ENCODE data around the gene ZFPL1. TPM values are rescaled to one million over a fixed set of nuclear protein-coding genes. Genes with fewer than 3 reads are reported as not detected.
"Not testable (repeated sequence)": the region's sequence is repeated elsewhere in the genome, so short reads cannot be mapped to it uniquely, and the experiment has no call there.

Gene ZFPL1
- total and polyA plus RNA-seq, 4 donors, result 34.5 to 45.8 (median 35.2) TPM

- TF ChIP-seq CTCF (IDR thresholded peaks at IDR 0.05; ENCODE audit: control extremely low read depth, extremely low read depth), result no peak
- peaks cover 13 to 32% (median 20%) of the 10 kb centered on the region in 4 donors for H3K36me3 ChIP-seq (ENCODE audit: control insufficient read depth in 4 of 4, insufficient read depth in 4 of 4, low read length in 4 of 4)
- H3K4me1 ChIP-seq (ENCODE audit: control insufficient read depth in 5 of 5, insufficient read depth in 5 of 5, low read length in 5 of 5), result peaks cover 7 to 41% (median 11%) of the 10 kb centered on the region in 5 donors
- peak overlapping the region; percentile 85 to 94 for H3K27ac ChIP-seq (ENCODE audit: low read depth in 1 of 2, low read length in 1 of 2)
- WGBS, 2 donors, result 21 to 26% methylated on average over 62 to 68 of the region's 68 CpGs
- peaks cover 0 to 3% (median 0%) of the 10 kb centered on the region in 3 donors for H3K27me3 ChIP-seq (ENCODE audit: control insufficient read depth in 3 of 3, insufficient read depth in 3 of 3, low read length in 2 of 3)
- H3K9ac ChIP-seq (ENCODE audit: insufficient read depth in 1 of 2, low read length in 2 of 2), result peak overlapping the region in 1 of 2 donors; percentile 5
- H3K4me3 ChIP-seq, result peak overlapping the region; percentile 72
- peak; percentile 5 for ATAC-seq (ENCODE audit: insufficient read depth, low FRiP score)
- H3K9me3 ChIP-seq (ENCODE audit: control insufficient read depth in 4 of 4, insufficient read depth in 3 of 4, low read length in 3 of 4), result no peaks in the 10 kb centered on the region
- DNase-seq, result no peak
Measured at GRCh38 chr11:65116370-65117205, 32.6 kb downstream of the ZFPL1 start.

GRCh38 chr11:65117206-65118096 is 33.4 kb downstream of the ZFPL1 start, which contains the start of gene ZNHIT2:
TSS of gene ZNHIT2 (minus strand) at chr11:65117701. CDS start at chr11:65117653, 48 bp downstream.
- peaks cover 13 to 32% (median 20%) of the 10 kb centered on the region in 4 donors for H3K36me3 ChIP-seq (ENCODE audit: control insufficient read depth in 4 of 4, insufficient read depth in 4 of 4, low read length in 4 of 4)
- ATAC-seq (ENCODE audit: insufficient read depth, low FRiP score) (peak; percentile 86), DNase-seq (peak; percentile 99)
- WGBS, 2 donors, result 1% methylated on average over 88 to 89 of the region's 89 CpGs
- peak; percentile 89 for TF ChIP-seq CTCF (IDR thresholded peaks at IDR 0.05; ENCODE audit: control extremely low read depth, extremely low read depth)
- peaks cover 7 to 35% (median 11%) of the 10 kb centered on the region in 5 donors for H3K4me1 ChIP-seq (ENCODE audit: control insufficient read depth in 5 of 5, insufficient read depth in 5 of 5, low read length in 5 of 5)
- peak within 1 kb of the TSS in 1 of 2 donors; percentile 5 for H3K9ac ChIP-seq (ENCODE audit: insufficient read depth in 1 of 2, low read length in 2 of 2)
- H3K27ac ChIP-seq (ENCODE audit: low read depth in 1 of 2, low read length in 1 of 2), result peak within 1 kb of the TSS; percentile 85 to 94
- H3K27me3 ChIP-seq (ENCODE audit: control insufficient read depth in 3 of 3, insufficient read depth in 3 of 3, low read length in 2 of 3), result peaks cover 0 to 3% (median 0%) of the 10 kb centered on the region in 3 donors
- H3K4me3 ChIP-seq, result peak within 1 kb of the TSS; percentile 72
- no peaks in the 10 kb centered on the region for H3K9me3 ChIP-seq (ENCODE audit: control insufficient read depth in 4 of 4, insufficient read depth in 3 of 4, low read length in 3 of 4)

GRCh38 chr11:65118097-65118837 is 34.2 kb downstream of the ZFPL1 start:
- Histone ChIP-seq H3K9ac (ENCODE audit: insufficient read depth in 1 of 2, low read length in 2 of 2) (no peak overlapping the region), H3K9me3 (ENCODE audit: control insufficient read depth in 4 of 4, insufficient read depth in 3 of 4, low read length in 3 of 4) (no peaks in the 10 kb centered on the region), H3K4me1 (ENCODE audit: control insufficient read depth in 5 of 5, insufficient read depth in 5 of 5, low read length in 5 of 5) (peaks cover 5 to 31% (median 11%) of the 10 kb centered on the region in 5 donors), H3K36me3 (ENCODE audit: control insufficient read depth in 4 of 4, insufficient read depth in 4 of 4, low read length in 4 of 4) (peaks cover 13 to 32% (median 20%) of the 10 kb centered on the region in 4 donors), H3K27ac (ENCODE audit: low read depth in 1 of 2, low read length in 1 of 2) (no peak overlapping the region), H3K4me3 (no peak overlapping the region), H3K27me3 (ENCODE audit: control insufficient read depth in 3 of 3, insufficient read depth in 3 of 3, low read length in 2 of 3) (no peaks in the 10 kb centered on the region)
- peak in 1 of 3 donors; percentile 27 for DNase-seq
- WGBS, 2 donors, result 88 to 90% methylated on average over 18 of the region's 18 CpGs
- ATAC-seq (ENCODE audit: insufficient read depth, low FRiP score), result no peak
- no peak for TF ChIP-seq CTCF (IDR thresholded peaks at IDR 0.05; ENCODE audit: control extremely low read depth, extremely low read depth)

GRCh38 chr11:65118891-65119669 is 35.1 kb downstream of the ZFPL1 start:
- peaks cover 13 to 32% (median 20%) of the 10 kb centered on the region in 4 donors for H3K36me3 ChIP-seq (ENCODE audit: control insufficient read depth in 4 of 4, insufficient read depth in 4 of 4, low read length in 4 of 4)
- peak overlapping the region in 1 of 2 donors; percentile 28 for H3K9ac ChIP-seq (ENCODE audit: insufficient read depth in 1 of 2, low read length in 2 of 2)
- not testable (repeated sequence) for DNase-seq; ATAC-seq (ENCODE audit: insufficient read depth, low FRiP score); H3K27ac ChIP-seq (ENCODE audit: low read depth in 1 of 2, low read length in 1 of 2); H3K9me3 ChIP-seq (ENCODE audit: control insufficient read depth in 4 of 4, insufficient read depth in 3 of 4, low read length in 3 of 4); H3K4me3 ChIP-seq; H3K27me3 ChIP-seq (ENCODE audit: control insufficient read depth in 3 of 3, insufficient read depth in 3 of 3, low read length in 2 of 3)
- H3K4me1 ChIP-seq (ENCODE audit: control insufficient read depth in 5 of 5, insufficient read depth in 5 of 5, low read length in 5 of 5), result peaks cover 0 to 27% (median 12%) of the 10 kb centered on the region in 5 donors
- WGBS, 2 donors, result 89 to 94% methylated on average over 18 of the region's 18 CpGs

Data from lung (tissue), 12 donors.